ENCODE results near the gene ZRANB2. TPM values are rescaled to one million over a fixed set of nuclear protein-coding genes. Genes with fewer than 3 reads are reported as not detected.

The ZRANB2 gene
- total and polyA plus RNA-seq, 11 donors, result 24.6 to 56.6 (median 48.6) TPM

- ATAC-seq, result no peak
- TF ChIP-seq POLR2A (IDR thresholded peaks at IDR 0.05) (no peak), CTCF (IDR thresholded peaks at IDR 0.05) (no peak)
These were observed 7.9 kb upstream of the ZRANB2 start for GRCh38 chr1:71088645-71089287.

DNA sequence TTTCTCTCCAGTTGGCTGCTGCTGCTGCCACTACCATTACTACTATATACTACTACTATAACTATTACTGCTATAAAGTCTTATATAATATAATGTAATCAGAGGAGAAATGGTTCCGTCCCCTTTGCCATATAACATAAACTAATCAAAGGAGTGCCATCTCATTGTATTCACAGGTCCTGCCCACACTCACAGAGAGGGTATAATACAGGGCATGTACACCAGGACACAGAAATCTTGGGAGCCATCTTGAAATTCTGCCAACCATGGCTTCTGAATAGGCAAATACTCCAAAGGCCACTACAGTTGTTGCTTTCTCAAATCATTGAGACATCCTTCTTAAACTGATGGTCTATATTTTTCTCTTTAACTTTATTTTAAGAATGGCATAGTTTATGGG is 6.9 kb upstream of the ZRANB2 start:
- H3K4me1 ChIP-seq, result no peaks in the 10 kb centered on the region
- DNase-seq (no peak), ATAC-seq (no peak)
- no peaks in the 10 kb centered on the region for H3K9me3 ChIP-seq
- TF ChIP-seq CTCF (IDR thresholded peaks at IDR 0.05) (no peak), POLR2A (IDR thresholded peaks at IDR 0.05) (no peak)
- no peak overlapping the region for H3K4me3 ChIP-seq
- WGBS, 4 donors, result 86 to 100% (median 96%) methylated on average over 1 of the region's 1 CpG
- H3K27me3 ChIP-seq, result peaks cover 0 to 3% (median 0%) of the 10 kb centered on the region in 9 donors
- H3K36me3 ChIP-seq, result no peaks in the 10 kb centered on the region
- intact Hi-C loops (cut with DNase I), result no loop called here
- no peak overlapping the region for H3K27ac ChIP-seq

More at GRCh38 chr1:71088645-71089287, 7.9 kb upstream of the ZRANB2 start:
- Histone ChIP-seq H3K36me3 (no peaks in the 10 kb centered on the region), H3K27me3 (peaks cover 0 to 3% (median 0%) of the 10 kb centered on the region in 9 donors), H3K9me3 (no peaks in the 10 kb centered on the region), H3K4me3 (no peak overlapping the region), H3K4me1 (no peaks in the 10 kb centered on the region), H3K27ac (no peak overlapping the region)
- intact Hi-C loops (cut with DNase I), result no loop called here
- no peak for DNase-seq
- 83 to 89% (median 89%) methylated on average over 5 of the region's 5 CpGs for WGBS, 4 donors

GRCh38 chr1:71087060-71087459 is 6.2 kb upstream of the ZRANB2 start:
- Histone ChIP-seq H3K36me3 (no peaks in the 10 kb centered on the region), H3K4me1 (no peaks in the 10 kb centered on the region), H3K27me3 (peaks cover 0 to 3% (median 0%) of the 10 kb centered on the region in 9 donors), H3K9me3 (no peaks in the 10 kb centered on the region), H3K4me3 (no peak overlapping the region), H3K27ac (no peak overlapping the region)
- DNase-seq (no peak), ATAC-seq (no peak)
- intact Hi-C loops (cut with DNase I), result no loop called here
- no peak for TF ChIP-seq CTCF (IDR thresholded peaks at IDR 0.05)

DNA sequence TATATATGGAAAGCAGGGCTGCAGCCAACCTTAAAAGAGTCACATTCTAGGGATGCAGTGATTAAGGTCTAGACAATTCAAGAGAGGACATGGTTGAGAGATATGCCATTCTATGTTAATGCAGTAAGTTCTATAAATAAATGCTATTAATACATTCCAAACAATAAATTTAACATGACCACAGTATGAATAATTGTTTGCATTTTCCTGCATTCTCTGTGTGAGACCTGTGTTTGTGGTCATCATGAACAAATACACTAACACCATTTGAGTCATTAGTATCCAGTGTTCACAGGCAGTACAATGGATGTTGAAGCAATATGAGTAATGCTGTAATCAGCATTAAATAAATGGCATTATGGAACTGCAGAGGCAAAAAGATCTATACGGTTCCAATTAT is 5.5 kb upstream of the ZRANB2 start:
- H3K4me1 ChIP-seq, result peaks cover 0 to 7% (median 4%) of the 10 kb centered on the region in 12 donors
- 83 to 95% (median 87%) methylated on average over 1 of the region's 1 CpG for WGBS, 4 donors
- intact Hi-C loops (cut with DNase I), result no loop called here
- ATAC-seq (no peak), DNase-seq (no peak)
- H3K36me3 ChIP-seq, result no peaks in the 10 kb centered on the region
- H3K4me3 ChIP-seq, result no peak overlapping the region
- peaks cover 0 to 3% (median 0%) of the 10 kb centered on the region in 9 donors for H3K27me3 ChIP-seq
- no peak for TF ChIP-seq POLR2A (IDR thresholded peaks at IDR 0.05)
- no peak for TF ChIP-seq CTCF (IDR thresholded peaks at IDR 0.05)
- H3K27ac ChIP-seq, result no peak overlapping the region
- H3K9me3 ChIP-seq, result no peaks in the 10 kb centered on the region
